Osteoblast (primary cell): ENCODE measurements around the gene ZNF200. TPM values are rescaled to one million over a fixed set of nuclear protein-coding genes. Genes with fewer than 3 reads are reported as not detected.

Experiments
- DNase-seq: peaks from one replicate; pipeline ENCODE4 v3.0.0; 2011; ENCODE audit warnings: low spot score, mixed read lengths; ENCODE audit not compliant: insufficient read length; ENCODE audit errors: missing footprints
- H2AFZ ChIP-seq: 2 replicates; pipeline ENCODE4 v1.6.0; 2011; ENCODE audit warnings: mild to moderate bottlenecking, low read length
- H3K27ac ChIP-seq: 2 replicates; pipeline ENCODE4 v1.5.1; 2011; ENCODE audit warnings: mild to moderate bottlenecking, low read depth, low read length, moderate library complexity
- H3K27me3 ChIP-seq: 2 replicates; pipeline ENCODE4 v1.6.0; 2012; ENCODE audit warnings: mild to moderate bottlenecking, control low read depth, inconsistent platforms, low read length, moderate library complexity; ENCODE audit not compliant: insufficient read depth
- H3K36me3 ChIP-seq: 2 replicates; pipeline ENCODE4 v1.5.1; 2011; ENCODE audit warnings: mild to moderate bottlenecking, low read length, control low read depth, moderate library complexity; ENCODE audit not compliant: insufficient read depth
- H3K4me1 ChIP-seq: 2 replicates; pipeline ENCODE4 v1.5.1; 2011; ENCODE audit warnings: mild to moderate bottlenecking, low read length, control low read depth, moderate library complexity; ENCODE audit not compliant: insufficient read depth
- H3K4me2 ChIP-seq: 2 replicates; pipeline ENCODE4 v1.6.0; 2011; ENCODE audit warnings: mild to moderate bottlenecking, low read length; ENCODE audit not compliant: insufficient read depth
- H3K4me3 ChIP-seq: fragments of 200-600 bp; sonication (generic); 3 replicates; pipeline ENCODE4 v1.5.1; 2012; ENCODE audit warnings: mild to moderate bottlenecking, low read length, inconsistent platforms; ENCODE audit not compliant: insufficient read depth
- H3K79me2 ChIP-seq: 2 replicates; pipeline ENCODE4 v1.6.0; 2012; ENCODE audit warnings: mild to moderate bottlenecking, low read length, control low read depth, inconsistent platforms; ENCODE audit not compliant: insufficient read depth
- H3K9me3 ChIP-seq: 2 replicates; pipeline ENCODE4 v1.5.1; 2011; ENCODE audit warnings: low read depth, low read length, control low read depth
- H4K20me1 ChIP-seq: 2 replicates; pipeline ENCODE4 v1.6.0; 2012; ENCODE audit warnings: mild to moderate bottlenecking, low read length, control low read depth; ENCODE audit not compliant: insufficient read depth
- CTCF ChIP-seq: IDR thresholded peaks from 2 replicates; pipeline ENCODE4 v1.5.1; 2011; ENCODE audit warnings: mild to moderate bottlenecking, low read depth, low read length, moderate library complexity; ENCODE audit errors: extremely low read depth
- total RNA-seq: library from RNA; depleted of rRNA; stranded (reverse); fragments of >200 nt; gene quantifications from 2 replicates; pipeline ENCODE4 v1.2.3, GENCODE V29; 2012

The ZNF200 gene
- total RNA-seq, 1 donor, result 11.6 TPM

- H2AFZ ChIP-seq, result peak overlapping the region; percentile 98
- H3K27ac ChIP-seq, result peak overlapping the region; percentile 100
- peaks cover 9% of the 10 kb centered on the region for H3K36me3 ChIP-seq
- peak overlapping the region; percentile 100 for H3K4me2 ChIP-seq
- H3K27me3 ChIP-seq, result peaks cover 6% of the 10 kb centered on the region
- TF ChIP-seq CTCF, result no peak
- H3K79me2 ChIP-seq, result peaks cover 38% of the 10 kb centered on the region
- DNase-seq, result peak; percentile 95
- no peaks in the 10 kb centered on the region for H3K9me3 ChIP-seq
- peak overlapping the region; percentile 91 for H3K4me3 ChIP-seq
- H4K20me1 ChIP-seq, result peaks cover 19% of the 10 kb centered on the region
- peaks cover 16% of the 10 kb centered on the region for H3K4me1 ChIP-seq
Observed at GRCh38 chr16:3282103-3282729, 47.3 kb upstream of the ZNF200 start.

- Histone ChIP-seq H3K4me1 (peaks cover 16% of the 10 kb centered on the region), H3K36me3 (peaks cover 3% of the 10 kb centered on the region), H3K4me2 (peak overlapping the region; percentile 100), H3K27ac (no peak overlapping the region), H3K9me3 (no peaks in the 10 kb centered on the region), H4K20me1 (peaks cover 16% of the 10 kb centered on the region), H3K4me3 (no peak overlapping the region), H3K27me3 (peaks cover 6% of the 10 kb centered on the region), H2AFZ (no peak overlapping the region), H3K79me2 (peaks cover 30% of the 10 kb centered on the region)
- no peak for DNase-seq
- TF ChIP-seq CTCF, result no peak
Observed at GRCh38 chr16:3281222-3281820, 46.4 kb upstream of the ZNF200 start.

- Histone ChIP-seq H3K4me3 (no peak overlapping the region), H3K36me3 (no peaks in the 10 kb centered on the region), H3K4me1 (no peaks in the 10 kb centered on the region), H3K4me2 (no peak overlapping the region), H3K9me3 (no peaks in the 10 kb centered on the region), H4K20me1 (no peaks in the 10 kb centered on the region), H3K27ac (no peak overlapping the region), H3K79me2 (no peaks in the 10 kb centered on the region), H3K27me3 (peaks cover 11% of the 10 kb centered on the region), H2AFZ (no peak overlapping the region)
- no peak for TF ChIP-seq CTCF
- peak; percentile 13 for DNase-seq
Observed at GRCh38 chr16:3276679-3277078, 41.7 kb upstream of the ZNF200 start.

- H3K27me3 ChIP-seq, result peaks cover 11% of the 10 kb centered on the region
- no peak for TF ChIP-seq CTCF
- no peak for DNase-seq
- no peaks in the 10 kb centered on the region for H4K20me1 ChIP-seq
- no peak overlapping the region for H3K4me3 ChIP-seq
- no peak overlapping the region for H3K4me2 ChIP-seq
- no peaks in the 10 kb centered on the region for H3K9me3 ChIP-seq
- no peak overlapping the region for H2AFZ ChIP-seq
- no peaks in the 10 kb centered on the region for H3K79me2 ChIP-seq
- no peaks in the 10 kb centered on the region for H3K36me3 ChIP-seq
- H3K27ac ChIP-seq, result no peak overlapping the region
- no peaks in the 10 kb centered on the region for H3K4me1 ChIP-seq
Observed at GRCh38 chr16:3274947-3275346, 40.0 kb upstream of the ZNF200 start.
